Right cardiac atrium (tissue), 5 donors: Measurements from ENCODE around the gene STARD9. TPM values are rescaled to one million over a fixed set of nuclear protein-coding genes. Genes with fewer than 3 reads are reported as not detected.

ENCODE experiments used
- ATAC-seq, 2 donors: fragments of 200-7000 bp; cut with Tn5 transposase; one replicate each; pipeline versions ENCODE4 v1.8.0 to v1.9.1; 2020; ENCODE audit warnings: moderate library complexity in 2 of 2, mild to moderate bottlenecking in 1 of 2
- DNase-seq, 3 donors: peaks; one replicate each; pipeline ENCODE4 v3.0.0-alpha.2; 2020
- H3K27ac ChIP-seq: one replicate; pipeline ENCODE4 v1.5.1; 2013; ENCODE audit warnings: mild to moderate bottlenecking, low read length, control low read depth, moderate library complexity
- H3K27me3 ChIP-seq: one replicate; pipeline ENCODE4 v1.6.1; 2013; ENCODE audit not compliant: control insufficient read depth, insufficient read depth
- H3K4me1 ChIP-seq: one replicate; pipeline ENCODE4 v1.6.1; 2013; ENCODE audit warnings: low read length; ENCODE audit not compliant: control insufficient read depth, insufficient read depth
- H3K4me3 ChIP-seq: one replicate; pipeline ENCODE4 v1.5.1; 2013; ENCODE audit warnings: low read length, control low read depth
- H3K9me3 ChIP-seq: one replicate; pipeline ENCODE4 v1.6.1; 2013; ENCODE audit warnings: low read length; ENCODE audit not compliant: control insufficient read depth
- WGBS: extraction: QIAGEN DNeasy Blood & Tissue Kit; methylation state at CpG from one replicate; pipeline ENCODE4 v1.1.7; 2013; 5-methylcytosine and 5-hydroxymethylcytosine counted together
- intact Hi-C, 4 donors: fragments of 100-400 bp; cut with DNase I; formaldehyde crosslinking; loops; one replicate each; pipeline versions ENCODE4 v1.11.0 to v1.14.0; 2022 to 2023
- polyA plus RNA-seq: library from polyadenylated mRNA; stranded (reverse); fragments of 200-250 nt; gene quantifications from one replicate; pipeline ENCODE4 v1.2.3, GENCODE V29; 2013
- total RNA-seq, 4 donors: library from RNA; stranded (reverse); fragmentation: NEBNext Ultra II Directional; extraction: Animal tissue kit (Norgen Biotek cat#: 25700); gene quantifications; one replicate each; pipeline ENCODE4 v1.2.1, GENCODE V29; 2021
- donor health status: healthy with polysubstance abuse.
- donor health status: DM: no; HTN: yes; CAD: no.
- donor health status: DM: no; HTN: no; CAD: no.
- donor health status: DM: no; HTN: yes; CAD: no; lungs with severe emphysema.
- donor health status: DM: yes; HTN: yes; CAD: no.

The STARD9 gene
- total and polyA plus RNA-seq, 5 donors = 8.6 to 12.0 (median 10.9) TPM

DNA sequence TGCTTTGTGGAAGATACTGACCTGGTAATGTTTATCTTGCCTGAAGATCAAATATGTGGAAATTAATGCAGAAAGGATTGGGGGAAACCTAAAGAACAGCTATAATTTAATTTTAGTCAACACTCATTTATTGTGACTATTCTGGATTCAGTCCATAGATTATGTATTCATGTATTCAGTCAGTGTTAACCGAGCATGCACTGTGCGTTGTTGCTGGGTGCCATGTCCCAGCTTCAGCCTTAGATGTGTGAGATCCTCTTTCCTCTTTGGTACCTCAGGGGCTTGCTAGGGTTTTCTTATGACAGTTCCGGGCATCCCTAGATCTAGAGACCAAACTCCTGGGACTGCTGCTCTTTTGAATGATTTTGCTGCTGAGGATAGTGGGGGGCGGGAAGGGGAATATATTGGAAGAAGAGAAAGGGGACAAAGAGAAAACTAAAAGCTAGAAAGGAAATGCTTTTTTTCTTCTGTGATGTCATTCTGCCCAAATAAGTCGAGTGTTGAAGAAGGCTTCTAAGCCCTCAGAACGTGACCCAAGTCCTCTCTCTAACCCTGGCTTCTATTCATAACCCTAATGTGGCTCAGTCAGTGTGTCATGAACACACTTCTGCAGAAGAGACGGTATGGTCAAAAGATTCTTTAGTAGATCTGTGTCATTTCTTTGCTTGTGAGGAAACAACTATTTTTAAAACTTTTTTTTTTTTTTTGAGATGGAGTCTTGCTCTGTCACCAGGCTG is 33.5 kb downstream of the STARD9 start:
- ATAC-seq (no peak), DNase-seq (no peak)
- no peaks in the 10 kb centered on the region for H3K9me3 ChIP-seq
- H3K4me1 ChIP-seq = peaks cover 7% of the 10 kb centered on the region
- no peak overlapping the region for H3K27ac ChIP-seq
- no peaks in the 10 kb centered on the region for H3K27me3 ChIP-seq
- intact Hi-C loops = no loop called here
- H3K4me3 ChIP-seq = no peak overlapping the region
- WGBS = 53% methylated on average over 7 of the region's 7 CpGs

DNA sequence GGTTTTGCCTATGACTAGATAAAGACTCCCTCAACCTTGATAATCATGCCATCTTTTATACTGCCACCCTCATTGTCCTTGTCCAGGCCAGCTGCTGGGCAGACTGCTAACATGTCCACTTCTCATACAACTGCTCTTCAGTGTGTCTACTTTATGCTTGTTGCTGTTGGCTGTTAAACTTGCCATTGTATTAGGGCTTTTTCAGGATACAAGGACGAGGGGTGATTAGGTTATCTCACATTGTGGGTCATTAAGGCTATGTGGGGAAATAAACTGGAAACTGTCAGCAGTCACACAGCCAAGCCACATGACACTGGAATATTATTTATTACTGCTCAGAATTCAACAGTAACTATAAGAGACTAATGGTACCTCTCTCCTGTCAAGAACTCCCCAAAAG is 36.1 kb downstream of the STARD9 start:
- DNase-seq (no peak), ATAC-seq (peak in 1 of 2 donors; percentile 77)
- H3K27me3 ChIP-seq = no peaks in the 10 kb centered on the region
- H3K9me3 ChIP-seq = no peaks in the 10 kb centered on the region
- no peak overlapping the region for H3K27ac ChIP-seq
- no peak overlapping the region for H3K4me3 ChIP-seq
- peaks cover 10% of the 10 kb centered on the region for H3K4me1 ChIP-seq
- 29% methylated on average over 1 of the region's 1 CpG for WGBS
- intact Hi-C loops = no loop called here

DNA sequence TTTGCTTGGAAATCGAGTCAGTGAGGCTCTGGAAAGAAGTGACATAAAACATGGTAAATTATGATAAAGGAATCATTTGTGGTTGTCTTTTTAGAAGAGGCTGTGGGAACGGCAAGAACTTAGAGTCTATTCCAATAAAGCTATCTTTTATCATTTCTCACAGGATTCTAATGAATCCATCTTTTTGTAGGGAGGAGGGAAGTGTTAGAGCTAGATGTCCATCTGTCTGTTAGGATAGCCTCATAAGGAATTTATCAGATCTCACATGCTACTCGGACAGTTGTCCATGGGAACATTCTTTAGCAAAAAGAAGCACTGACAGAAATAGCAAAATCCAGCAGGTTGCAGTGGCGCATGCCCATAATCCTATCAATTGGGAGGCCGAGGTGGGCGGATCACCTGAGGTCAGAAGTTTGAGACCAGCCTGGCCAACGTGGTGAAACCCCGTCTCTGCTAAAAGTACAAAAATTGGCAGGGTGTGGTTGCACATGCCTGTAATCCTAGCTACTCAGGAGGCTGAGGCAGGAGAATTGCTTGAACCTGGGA is 37.0 kb downstream of the STARD9 start:
- H3K27ac ChIP-seq = no peak overlapping the region
- DNase-seq = no peak
- H3K4me3 ChIP-seq = no peak overlapping the region
- no peaks in the 10 kb centered on the region for H3K27me3 ChIP-seq
- peaks cover 10% of the 10 kb centered on the region for H3K4me1 ChIP-seq
- no peak for ATAC-seq
- H3K9me3 ChIP-seq = no peaks in the 10 kb centered on the region
- WGBS = 74% methylated on average over 8 of the region's 8 CpGs
- intact Hi-C loops = no loop called here

DNA sequence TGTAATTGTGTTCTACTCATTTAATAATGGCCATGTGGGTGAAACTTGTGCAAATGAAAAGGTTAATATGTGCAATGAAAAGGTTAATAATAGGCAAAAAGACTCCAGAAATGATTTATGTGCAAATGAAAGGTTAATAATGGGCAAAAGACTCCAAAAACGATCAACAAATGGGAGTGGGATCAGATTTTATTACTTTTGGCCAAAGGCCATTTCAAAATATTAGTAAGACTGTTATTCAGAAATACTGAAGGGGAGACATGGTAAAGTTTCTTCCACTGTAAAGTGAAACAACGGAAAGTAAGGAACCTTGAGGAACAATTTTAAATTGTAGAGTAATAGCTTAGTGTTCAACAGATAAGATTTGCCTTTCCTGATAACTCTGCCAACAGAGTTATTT is 40.7 kb downstream of the STARD9 start:
- ATAC-seq (no peak), DNase-seq (no peak)
- H3K27me3 ChIP-seq = no peaks in the 10 kb centered on the region
- H3K9me3 ChIP-seq = no peaks in the 10 kb centered on the region
- H3K4me3 ChIP-seq = no peak overlapping the region
- intact Hi-C loops = no loop called here
- 21% methylated on average over 2 of the region's 2 CpGs for WGBS
- peaks cover 3% of the 10 kb centered on the region for H3K4me1 ChIP-seq
- no peak overlapping the region for H3K27ac ChIP-seq

DNA sequence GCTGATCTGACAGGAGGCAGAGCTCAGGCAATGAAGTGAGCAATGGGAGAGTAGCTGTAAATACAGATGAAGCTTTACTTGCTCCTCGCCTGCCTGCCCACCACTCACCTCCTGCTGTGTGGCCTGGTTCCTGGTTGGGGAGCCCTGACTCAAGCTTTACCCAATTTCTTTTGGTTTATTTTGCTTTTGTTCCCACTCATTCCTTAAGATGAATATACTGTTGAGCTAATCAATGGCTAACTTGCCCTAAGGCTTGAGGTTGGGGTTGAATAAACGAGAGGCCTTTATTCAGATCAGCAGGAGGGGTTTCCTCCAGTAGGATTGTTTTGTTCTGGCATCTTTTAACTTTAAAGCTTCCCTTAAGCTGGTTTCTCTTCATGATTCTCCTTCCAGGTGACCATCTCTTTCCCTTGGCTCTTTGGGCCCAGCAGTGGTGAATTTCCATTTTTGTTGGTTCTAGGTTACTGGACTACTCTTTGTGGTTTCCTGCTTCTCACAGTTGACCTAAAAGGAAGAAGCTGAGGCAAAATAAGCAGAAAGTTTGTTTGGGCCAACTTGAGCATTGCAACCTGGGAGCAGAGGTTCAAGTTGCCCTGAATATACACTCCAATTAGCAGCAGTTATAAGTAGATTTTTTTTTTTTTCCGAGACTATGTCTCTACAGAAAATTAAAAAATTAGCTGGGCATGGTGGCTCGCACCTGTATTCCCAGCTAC is 44.4 kb downstream of the STARD9 start:
- no peak overlapping the region for H3K4me3 ChIP-seq
- no peak overlapping the region for H3K27ac ChIP-seq
- WGBS = 94% methylated on average over 4 of the region's 4 CpGs
- H3K4me1 ChIP-seq = peaks cover 3% of the 10 kb centered on the region
- intact Hi-C loops = no loop called here
- no peaks in the 10 kb centered on the region for H3K9me3 ChIP-seq
- DNase-seq = no peak
- ATAC-seq = no peak
- H3K27me3 ChIP-seq = no peaks in the 10 kb centered on the region

DNA sequence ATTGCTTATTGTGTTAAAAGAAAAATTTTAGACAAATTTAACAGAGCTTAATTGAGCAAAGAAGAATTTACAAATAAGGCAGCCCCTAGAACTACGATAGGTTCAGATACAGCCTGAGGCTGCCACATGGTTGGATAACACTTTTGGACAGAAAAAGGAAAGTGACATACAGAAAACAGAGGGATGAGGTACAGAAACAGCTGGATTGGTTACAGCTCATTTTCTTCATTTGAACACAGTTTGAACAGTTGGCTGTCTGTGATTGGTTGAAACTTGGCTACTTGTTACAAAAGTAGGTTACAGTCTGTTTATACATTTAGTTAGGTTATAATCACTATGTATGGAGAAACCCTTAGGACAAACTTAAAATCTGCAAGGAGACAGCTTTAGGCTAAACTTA is 46.0 kb downstream of the STARD9 start:
- Histone ChIP-seq H3K27ac (no peak overlapping the region), H3K4me1 (peaks cover under 1% of the 10 kb centered on the region), H3K27me3 (no peaks in the 10 kb centered on the region), H3K4me3 (no peak overlapping the region), H3K9me3 (no peaks in the 10 kb centered on the region)
- intact Hi-C loops = no loop called here
- DNase-seq (no peak), ATAC-seq (no peak)
- WGBS = 99% methylated on average over 1 of the region's 1 CpG

DNA sequence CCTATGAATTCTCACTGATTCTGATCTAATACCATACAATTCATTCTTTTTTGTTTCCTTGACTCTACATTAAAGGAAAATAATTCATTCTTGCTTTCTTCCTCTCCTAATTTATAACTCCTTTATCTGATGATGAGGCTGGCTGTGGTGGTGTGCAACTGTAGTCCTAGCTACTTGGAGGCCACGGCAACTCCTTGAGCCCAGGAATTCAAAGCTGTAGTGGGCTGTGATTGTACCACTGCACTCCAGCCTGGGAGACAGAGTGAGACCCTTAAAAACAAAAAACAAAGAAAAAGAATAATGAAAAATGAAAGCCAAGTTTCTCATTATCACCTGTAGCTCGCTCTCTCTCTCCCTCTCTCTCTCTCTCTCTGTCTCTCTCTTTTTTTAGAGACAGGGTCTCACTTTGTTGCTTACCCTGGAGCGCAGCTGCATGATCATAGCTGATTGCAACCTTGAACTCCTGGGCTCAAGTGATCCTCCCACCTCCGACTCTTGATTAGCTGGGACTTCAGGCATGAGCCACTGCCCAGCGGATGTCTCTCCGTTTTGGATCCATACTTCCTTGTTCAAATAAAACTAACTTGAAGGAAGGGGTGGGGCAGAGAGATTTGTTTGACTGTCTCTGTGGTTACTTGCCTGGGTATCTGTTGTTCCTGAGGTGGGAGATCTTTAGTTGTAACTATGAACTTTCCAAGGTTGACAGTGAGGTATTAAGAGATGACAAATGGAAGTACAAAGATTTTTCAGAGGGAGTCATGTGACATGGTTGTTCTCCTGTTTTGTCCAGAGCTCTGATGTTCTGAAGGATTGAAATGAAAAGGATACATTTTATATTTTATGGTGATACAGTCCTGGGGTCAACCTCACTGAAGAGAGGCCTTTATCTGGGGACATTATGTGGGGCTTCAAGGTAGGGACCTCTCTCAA is 46.9 kb downstream of the STARD9 start:
- Histone ChIP-seq H3K27me3 (no peaks in the 10 kb centered on the region), H3K4me1 (no peaks in the 10 kb centered on the region), H3K4me3 (no peak overlapping the region), H3K9me3 (no peaks in the 10 kb centered on the region), H3K27ac (no peak overlapping the region)
- 79% methylated on average over 6 of the region's 6 CpGs for WGBS
- DNase-seq (no peak), ATAC-seq (peak; percentile 26 to 52)
- intact Hi-C loops = no loop called here

DNA sequence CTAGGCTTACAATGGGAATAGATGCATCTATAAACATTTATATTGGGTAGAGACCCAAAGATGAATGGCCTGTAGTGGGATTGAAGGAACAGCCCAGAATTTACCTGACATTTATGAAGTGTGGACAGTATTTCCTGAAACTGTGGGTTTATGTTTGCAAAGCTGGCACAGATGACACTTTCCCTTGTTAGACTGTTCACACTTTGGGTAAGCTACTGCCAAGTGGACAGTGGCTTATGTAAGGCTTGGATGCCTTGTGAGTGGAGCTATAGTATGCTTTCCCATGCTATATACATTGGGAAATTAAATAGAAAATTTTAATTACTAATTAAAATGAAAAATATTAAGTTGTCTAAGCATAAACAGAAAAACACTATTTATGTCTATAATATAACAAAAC is 48.5 kb downstream of the STARD9 start:
- DNase-seq = no peak
- peak in 1 of 2 donors; percentile 36 for ATAC-seq
- H3K27me3 ChIP-seq = no peaks in the 10 kb centered on the region
- intact Hi-C loops = no loop called here
- no peak overlapping the region for H3K4me3 ChIP-seq
- no peaks in the 10 kb centered on the region for H3K9me3 ChIP-seq
- H3K27ac ChIP-seq = no peak overlapping the region
- no peaks in the 10 kb centered on the region for H3K4me1 ChIP-seq

DNA sequence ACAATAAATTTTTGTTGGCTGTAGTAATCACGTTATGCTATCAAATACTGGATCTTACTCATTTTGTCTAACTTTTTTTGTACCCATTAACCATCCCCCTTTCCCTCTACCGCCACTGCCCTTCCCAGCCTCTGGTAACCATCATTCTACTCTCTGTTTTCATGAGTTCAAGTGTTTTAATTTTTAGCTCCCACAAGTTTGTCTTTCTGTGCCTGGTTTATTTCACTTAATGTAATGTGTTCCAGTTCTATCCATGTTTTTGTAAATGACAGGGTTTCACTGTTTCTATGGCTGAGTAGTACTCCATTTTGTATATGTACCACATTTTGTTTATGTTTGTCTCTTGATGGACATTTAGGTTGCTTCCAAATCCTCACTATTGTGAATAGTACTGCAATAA is 52.1 kb downstream of the STARD9 start:
- ATAC-seq = no peak
- no peaks in the 10 kb centered on the region for H3K9me3 ChIP-seq
- H3K27me3 ChIP-seq = no peaks in the 10 kb centered on the region
- H3K4me3 ChIP-seq = no peak overlapping the region
- DNase-seq = no peak
- intact Hi-C loops = no loop called here
- no peaks in the 10 kb centered on the region for H3K4me1 ChIP-seq
- H3K27ac ChIP-seq = no peak overlapping the region
- 95% methylated on average over 2 of the region's 2 CpGs for WGBS

DNA sequence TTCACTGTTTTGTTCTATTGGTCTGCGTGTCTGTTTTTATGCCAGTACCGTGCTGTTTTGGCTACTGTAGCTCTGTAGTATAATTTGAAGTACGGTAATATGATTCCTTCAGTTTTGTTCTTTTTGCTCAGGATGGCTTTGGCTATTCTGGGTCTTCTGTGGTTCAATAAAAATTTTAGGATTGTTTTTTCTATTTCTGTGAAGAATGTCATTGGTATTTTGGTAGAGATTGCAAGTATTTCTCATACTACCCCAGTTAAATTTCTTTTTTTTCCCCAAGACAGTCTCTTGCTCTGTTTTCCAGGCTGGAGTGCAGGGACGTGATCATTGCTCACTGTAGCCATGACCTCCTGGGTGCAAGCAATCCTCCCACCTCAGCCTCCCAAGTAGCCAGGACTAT is 53.4 kb downstream of the STARD9 start:
- DNase-seq (no peak), ATAC-seq (no peak)
- H3K27me3 ChIP-seq = no peaks in the 10 kb centered on the region
- intact Hi-C loops = no loop called here
- H3K4me3 ChIP-seq = no peak overlapping the region
- H3K9me3 ChIP-seq = no peaks in the 10 kb centered on the region
- 97% methylated on average over 4 of the region's 4 CpGs for WGBS
- H3K27ac ChIP-seq = no peak overlapping the region
- H3K4me1 ChIP-seq = no peaks in the 10 kb centered on the region
